Measurements from ENCODE around the gene TNRC18.
"Not testable (repeated sequence)": the region's sequence is repeated elsewhere in the genome, so short reads cannot be mapped to it uniquely, and the experiment has no call there.

The TNRC18 gene

GRCh38 chr7:5315761-5316160, 107.9 kb downstream of the TNRC18 start:
- DNase-seq (ENCODE audit: low read depth), result no peak

- no peak for DNase-seq (ENCODE audit: low read depth)
These were observed 108.8 kb downstream of the TNRC18 start for GRCh38 chr7:5314864-5315263.

- DNase-seq (ENCODE audit: low read depth), result not testable (repeated sequence)
These were observed 110.4 kb downstream of the TNRC18 start for GRCh38 chr7:5313076-5313885.

- not testable (repeated sequence) for DNase-seq (ENCODE audit: low read depth)
These were observed 111.2 kb downstream of the TNRC18 start for GRCh38 chr7:5312276-5313070.

- no peak for DNase-seq (ENCODE audit: low read depth)
These were observed 112.7 kb downstream of the TNRC18 start for GRCh38 chr7:5310822-5311405.

GRCh38 chr7:5309146-5309545, 114.5 kb downstream of the TNRC18 start:
- DNase-seq (ENCODE audit: low read depth), result no peak

GRCh38 chr7:5307221-5308142, 116.2 kb downstream of the TNRC18 start:
- DNase-seq (ENCODE audit: low read depth), result not testable (repeated sequence)

GRCh38 chr7:5305050-5305449, 118.6 kb downstream of the TNRC18 start:
- not testable (repeated sequence) for DNase-seq (ENCODE audit: low read depth)

- no peak for DNase-seq (ENCODE audit: low read depth)
These were observed 119.8 kb downstream of the TNRC18 start for GRCh38 chr7:5303591-5304505.

GRCh38 chr7:5303061-5303460, 120.6 kb downstream of the TNRC18 start:
- DNase-seq (ENCODE audit: low read depth), result no peak

- no peak for DNase-seq (ENCODE audit: low read depth)
These were observed 121.1 kb downstream of the TNRC18 start for GRCh38 chr7:5302577-5302976.

- no peak for DNase-seq (ENCODE audit: low read depth)
These were observed 123.3 kb downstream of the TNRC18 start for GRCh38 chr7:5300366-5300765.

GRCh38 chr7:5296611-5297226, 126.9 kb downstream of the TNRC18 start:
- no peak for DNase-seq (ENCODE audit: low read depth)

- no peak for DNase-seq (ENCODE audit: low read depth)
These were observed 127.5 kb downstream of the TNRC18 start for GRCh38 chr7:5296015-5296610.

- no peak for DNase-seq (ENCODE audit: low read depth)
These were observed 128.3 kb downstream of the TNRC18 start for GRCh38 chr7:5295039-5296014.

- no peak for DNase-seq (ENCODE audit: low read depth)
These were observed 129.3 kb downstream of the TNRC18 start for GRCh38 chr7:5294169-5294987.

- not testable (repeated sequence) for DNase-seq (ENCODE audit: low read depth)
These were observed 131.8 kb downstream of the TNRC18 start for GRCh38 chr7:5291711-5292335.
